MM.1S (cell line): ENCODE results near the gene CCBE1.
"Not testable (repeated sequence)": the region's sequence is repeated elsewhere in the genome, so short reads cannot be mapped to it uniquely, and the experiment has no call there.

Source experiments
- DNase-seq: peaks from one replicate; pipeline ENCODE4 v3.0.0-alpha.2; 2015
- H2AFZ ChIP-seq: fragments of 300-600 bp; sonication (generic); 2 replicates; pipeline ENCODE4 v1.6.0; 2016; ENCODE audit warnings: antibody characterized with exemption, low read length
- H3F3A ChIP-seq: fragments of 300-600 bp; sonication (generic); 2 replicates; pipeline ENCODE4 v1.6.1; 2016; ENCODE audit warnings: mild to moderate bottlenecking, antibody characterized with exemption, low read length, moderate library complexity, mixed read lengths; ENCODE audit not compliant: insufficient read depth
- H3K27ac ChIP-seq: fragments of 300-600 bp; sonication (generic); 2 replicates; pipeline ENCODE4 v1.5.1; 2016; ENCODE audit warnings: mild to moderate bottlenecking, low read length
- H3K27me3 ChIP-seq: fragments of 300-600 bp; sonication (generic); replicated peaks from 2 replicates; pipeline ENCODE4 v1.6.0; 2016; ENCODE audit warnings: low read length; ENCODE audit not compliant: insufficient read depth
- H3K36me3 ChIP-seq: fragments of 300-600 bp; sonication (generic); replicated peaks from 2 replicates; pipeline ENCODE4 v1.6.1; 2016; ENCODE audit warnings: mild to moderate bottlenecking, low read length, mixed read lengths; ENCODE audit not compliant: insufficient read depth
- H3K4me1 ChIP-seq: fragments of 300-600 bp; sonication (generic); 2 replicates; pipeline ENCODE4 v1.6.1; 2016; ENCODE audit warnings: low read length, mixed read lengths
- H3K4me2 ChIP-seq: fragments of 300-600 bp; sonication (generic); 2 replicates; pipeline ENCODE4 v1.6.0; 2016; ENCODE audit warnings: low read depth, low read length
- H3K4me3 ChIP-seq: fragments of 300-600 bp; sonication (generic); 2 replicates; pipeline ENCODE4 v1.5.1; 2016; ENCODE audit warnings: low read length, mixed read lengths
- H3K79me2 ChIP-seq: fragments of 300-600 bp; sonication (generic); 2 replicates; pipeline ENCODE4 v1.6.1; 2016; ENCODE audit warnings: mixed run types, low read length, mixed read lengths
- H3K9ac ChIP-seq: fragments of 300-600 bp; sonication (generic); 2 replicates; pipeline ENCODE4 v1.6.1; 2016; ENCODE audit warnings: low read length, mixed read lengths
- H3K9me2 ChIP-seq: fragments of 300-600 bp; sonication (generic); replicated peaks from 2 replicates; pipeline ENCODE4 v1.6.1; 2016; ENCODE audit warnings: mild to moderate bottlenecking, low read length, mixed read lengths; ENCODE audit not compliant: insufficient read depth
- H3K9me3 ChIP-seq: fragments of 300-600 bp; sonication (generic); replicated peaks from 2 replicates; pipeline ENCODE4 v1.6.1; 2016; ENCODE audit warnings: mild to moderate bottlenecking, low read length, mixed read lengths; ENCODE audit not compliant: insufficient read depth
- H4K20me1 ChIP-seq: fragments of 300-600 bp; sonication (generic); 2 replicates; pipeline ENCODE4 v1.6.1; 2016; ENCODE audit warnings: mild to moderate bottlenecking, low read length, moderate library complexity, mixed read lengths; ENCODE audit not compliant: insufficient read depth
- EZH2 ChIP-seq: fragments of 300-600 bp; sonication (generic); optimal IDR thresholded peaks from 2 replicates; pipeline ENCODE3; 2017; ENCODE audit warnings: low read depth, mild to moderate bottlenecking, antibody characterized with exemption, low read length, mixed read lengths
- EZH2phosphoT487 ChIP-seq: fragments of 300-600 bp; sonication (generic); IDR thresholded peaks from 2 replicates; pipeline ENCODE4 v1.6.1; 2018; ENCODE audit warnings: antibody characterized with exemption, low read length
- TF ChIP-seq, protein P1 (sequence below): fragments of 300-600 bp; sonication (generic); IDR thresholded peaks from 2 replicates; pipeline ENCODE4 v1.5.1; 2016; ENCODE audit warnings: antibody characterized with exemption, low read length, mixed read lengths

CCBE1 gene

DNA sequence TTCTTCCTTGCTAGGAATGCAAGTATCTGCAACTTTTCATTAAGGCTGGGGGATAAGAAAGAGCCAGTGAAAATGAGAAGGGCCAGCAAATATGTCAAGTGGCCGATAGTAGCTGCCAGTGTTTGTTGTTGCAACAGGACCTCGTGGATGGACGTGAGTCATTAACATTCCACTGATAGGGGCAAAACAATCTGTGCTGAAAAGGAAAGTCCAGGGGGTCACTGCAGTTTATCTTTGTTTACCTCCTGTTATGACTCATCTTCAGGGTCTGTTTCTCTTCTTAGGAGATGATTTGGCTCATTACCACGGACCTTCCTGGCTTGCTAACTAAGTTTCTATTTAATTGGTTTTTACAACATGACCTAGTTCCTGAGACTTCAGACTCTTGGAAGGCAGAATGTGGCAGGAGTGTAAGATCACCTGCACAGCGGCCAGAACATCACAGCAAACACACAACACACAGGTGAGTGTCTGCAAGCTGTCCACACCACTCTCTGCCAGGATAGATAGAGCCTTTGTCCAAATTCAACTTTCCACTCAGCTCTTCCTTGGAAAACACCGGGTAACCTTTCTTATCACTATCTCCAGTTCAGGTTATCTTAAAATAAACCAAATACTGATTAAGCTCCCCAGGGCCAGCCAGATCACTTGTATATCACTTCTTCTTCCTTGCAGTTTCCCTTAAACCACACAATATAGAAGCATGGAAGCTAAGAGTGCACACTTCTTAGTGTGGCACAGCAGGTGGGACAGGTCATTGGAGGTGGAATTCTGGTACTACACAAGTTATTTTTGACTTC lies 180.7 kb downstream of the CCBE1 start:
- TF ChIP-seq EZH2 (no peak), EZH2phosphoT487 (no peak)
- TF ChIP-seq, protein P1, sequence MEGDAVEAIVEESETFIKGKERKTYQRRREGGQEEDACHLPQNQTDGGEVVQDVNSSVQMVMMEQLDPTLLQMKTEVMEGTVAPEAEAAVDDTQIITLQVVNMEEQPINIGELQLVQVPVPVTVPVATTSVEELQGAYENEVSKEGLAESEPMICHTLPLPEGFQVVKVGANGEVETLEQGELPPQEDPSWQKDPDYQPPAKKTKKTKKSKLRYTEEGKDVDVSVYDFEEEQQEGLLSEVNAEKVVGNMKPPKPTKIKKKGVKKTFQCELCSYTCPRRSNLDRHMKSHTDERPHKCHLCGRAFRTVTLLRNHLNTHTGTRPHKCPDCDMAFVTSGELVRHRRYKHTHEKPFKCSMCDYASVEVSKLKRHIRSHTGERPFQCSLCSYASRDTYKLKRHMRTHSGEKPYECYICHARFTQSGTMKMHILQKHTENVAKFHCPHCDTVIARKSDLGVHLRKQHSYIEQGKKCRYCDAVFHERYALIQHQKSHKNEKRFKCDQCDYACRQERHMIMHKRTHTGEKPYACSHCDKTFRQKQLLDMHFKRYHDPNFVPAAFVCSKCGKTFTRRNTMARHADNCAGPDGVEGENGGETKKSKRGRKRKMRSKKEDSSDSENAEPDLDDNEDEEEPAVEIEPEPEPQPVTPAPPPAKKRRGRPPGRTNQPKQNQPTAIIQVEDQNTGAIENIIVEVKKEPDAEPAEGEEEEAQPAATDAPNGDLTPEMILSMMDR = no peak
- Histone ChIP-seq H3K4me1 (no peaks in the 10 kb centered on the region), H3K36me3 (no peaks in the 10 kb centered on the region), H3F3A (no peaks in the 10 kb centered on the region), H4K20me1 (no peaks in the 10 kb centered on the region), H2AFZ (no peak overlapping the region), H3K27ac (no peak overlapping the region), H3K9me3 (no peaks in the 10 kb centered on the region), H3K4me2 (no peak overlapping the region), H3K27me3 (no peaks in the 10 kb centered on the region), H3K79me2 (no peaks in the 10 kb centered on the region), H3K9me2 (no peaks in the 10 kb centered on the region), H3K9ac (no peak overlapping the region), H3K4me3 (no peak overlapping the region)
- no peak for DNase-seq

DNA sequence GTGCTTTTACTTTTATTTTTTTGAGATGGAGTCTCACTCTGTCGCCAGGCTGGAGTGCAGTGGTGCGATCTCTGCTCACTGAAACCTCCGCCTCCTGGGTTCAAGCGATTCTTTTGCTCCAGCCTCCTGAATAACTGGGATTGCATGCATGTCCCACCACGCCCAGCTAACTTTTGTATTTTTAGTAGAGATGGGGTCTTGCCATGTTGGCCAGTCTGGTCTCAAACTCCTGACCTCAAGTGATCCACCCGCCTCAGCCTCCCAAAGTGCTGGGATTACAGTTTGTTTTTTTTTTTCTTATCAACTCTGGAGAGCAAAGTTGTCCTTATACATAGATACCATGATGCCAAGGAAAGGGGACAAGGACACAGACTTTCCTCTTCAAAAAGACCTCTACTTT lies 181.3 kb downstream of the CCBE1 start:
- H2AFZ ChIP-seq = not testable (repeated sequence)

DNA sequence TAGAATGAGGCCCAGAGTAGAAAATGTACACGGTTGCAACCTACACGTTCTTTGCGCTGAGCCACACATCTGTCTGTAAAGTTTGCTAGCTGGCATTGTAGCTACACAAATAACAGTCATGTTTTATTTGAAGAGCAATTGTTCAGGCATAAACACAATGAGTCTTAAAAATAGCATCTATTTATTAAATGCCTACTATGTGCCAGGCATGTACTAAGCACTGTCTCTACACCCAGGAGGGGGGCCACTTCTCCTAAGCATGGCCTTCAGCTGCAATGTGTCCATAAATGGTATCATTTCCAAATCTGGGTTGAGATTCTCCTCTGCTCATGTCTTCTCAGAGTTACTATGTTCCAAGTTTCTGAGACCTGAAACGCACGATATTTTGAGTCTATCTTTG lies 182.1 kb downstream of the CCBE1 start:
- Histone ChIP-seq H3K79me2 (no peaks in the 10 kb centered on the region), H4K20me1 (no peaks in the 10 kb centered on the region), H3F3A (no peaks in the 10 kb centered on the region), H3K36me3 (no peaks in the 10 kb centered on the region), H3K4me3 (no peak overlapping the region), H3K9me3 (no peaks in the 10 kb centered on the region), H3K27ac (no peak overlapping the region), H2AFZ (no peak overlapping the region), H3K9me2 (no peaks in the 10 kb centered on the region), H3K4me2 (no peak overlapping the region), H3K9ac (no peak overlapping the region), H3K4me1 (no peaks in the 10 kb centered on the region), H3K27me3 (no peaks in the 10 kb centered on the region)
- TF ChIP-seq EZH2phosphoT487 (no peak), EZH2 (no peak)
- TF ChIP-seq, protein P1 = no peak
- no peak for DNase-seq

More for the DNA sequence above, 181.3 kb downstream of the CCBE1 start:
- H3K27me3 ChIP-seq, H3K9ac ChIP-seq, H3K9me2 ChIP-seq, H3K27ac ChIP-seq, H3F3A ChIP-seq, H3K9me3 ChIP-seq, H3K4me2 ChIP-seq, H3K79me2 ChIP-seq, H3K4me3 ChIP-seq, H4K20me1 ChIP-seq, DNase-seq, H3K4me1 ChIP-seq, H3K36me3 ChIP-seq: not testable (repeated sequence)

DNA sequence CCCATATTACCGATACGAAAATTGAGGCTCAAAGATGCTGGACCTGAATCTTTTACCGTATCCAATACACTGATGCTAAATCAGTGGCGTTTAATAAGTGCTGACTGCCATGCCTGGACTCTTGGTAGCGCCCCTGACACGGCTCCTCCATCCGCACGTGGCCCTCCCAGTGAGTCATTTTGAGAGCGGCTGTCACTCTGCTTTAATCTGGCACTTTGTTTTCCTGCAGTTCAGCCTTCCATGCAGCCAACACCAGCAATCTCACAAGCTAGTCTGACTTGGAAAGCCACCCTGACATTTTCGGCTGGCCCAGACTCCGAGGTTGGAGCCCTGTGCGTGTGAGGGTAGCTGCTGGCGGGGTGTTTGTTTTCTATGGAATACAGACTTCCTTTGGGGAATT lies 183.0 kb downstream of the CCBE1 start:
- no peaks in the 10 kb centered on the region for H3K9me2 ChIP-seq
- DNase-seq = no peak

More for the DNA sequence above, 183.0 kb downstream of the CCBE1 start:
- Histone ChIP-seq H3K36me3 (no peaks in the 10 kb centered on the region), H3K79me2 (no peaks in the 10 kb centered on the region), H3K4me3 (no peak overlapping the region), H3K9ac (no peak overlapping the region), H2AFZ (no peak overlapping the region), H3K4me1 (no peaks in the 10 kb centered on the region), H3K4me2 (no peak overlapping the region), H4K20me1 (no peaks in the 10 kb centered on the region), H3K27me3 (no peaks in the 10 kb centered on the region), H3F3A (no peaks in the 10 kb centered on the region), H3K27ac (no peak overlapping the region), H3K9me3 (no peaks in the 10 kb centered on the region)
- TF ChIP-seq, protein P1 = no peak
- TF ChIP-seq EZH2 (no peak), EZH2phosphoT487 (no peak)
